Transverse colon (tissue), 4 donors: ENCODE results near the gene SLC45A2.

Source experiments
- POLR2AphosphoS5 ChIP-seq, 3 donors: sonication (generic); formaldehyde crosslinking; IDR thresholded peaks; one replicate each; pipeline ENCODE4 v1.6.1; 2016; ENCODE audit warnings: antibody characterized with exemption in 3 of 3
- TF ChIP-seq, protein P1 (sequence below), 5 experiments: fragments of 200-600 bp in 3 of 5; fragments of 450-650 bp in 2 of 5; sonication (generic) in 3 of 5; IDR thresholded peaks; 1 replicate in 2 of 5; 2 replicates in 3 of 5; pipeline ENCODE4 v1.5.1; 2016 to 2017; ENCODE audit warnings: antibody characterized with exemption in 5 of 5, inconsistent platforms in 3 of 5, mild to moderate bottlenecking in 2 of 5, moderate library complexity in 1 of 5

DNA sequence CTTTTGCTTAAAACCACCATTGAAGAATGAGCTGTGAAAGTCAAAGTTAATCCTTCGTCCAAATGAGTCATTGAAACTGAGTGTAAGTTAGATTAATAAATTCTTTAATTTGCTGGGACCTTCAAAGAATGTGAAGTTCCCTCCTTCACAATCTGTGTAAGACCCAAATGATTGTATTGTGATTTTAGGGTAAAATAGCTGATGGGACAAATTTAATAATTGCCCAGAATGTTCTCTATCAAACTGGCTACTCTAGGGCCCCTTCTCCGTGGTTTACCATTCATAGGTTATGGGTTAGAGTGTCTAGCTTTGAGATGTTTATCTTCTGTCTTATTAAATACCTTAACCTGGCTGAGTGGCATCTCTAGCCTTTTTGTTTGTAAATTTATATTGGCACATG, 46.6 kb upstream of the SLC45A2 start:
- TF ChIP-seq, protein P1, sequence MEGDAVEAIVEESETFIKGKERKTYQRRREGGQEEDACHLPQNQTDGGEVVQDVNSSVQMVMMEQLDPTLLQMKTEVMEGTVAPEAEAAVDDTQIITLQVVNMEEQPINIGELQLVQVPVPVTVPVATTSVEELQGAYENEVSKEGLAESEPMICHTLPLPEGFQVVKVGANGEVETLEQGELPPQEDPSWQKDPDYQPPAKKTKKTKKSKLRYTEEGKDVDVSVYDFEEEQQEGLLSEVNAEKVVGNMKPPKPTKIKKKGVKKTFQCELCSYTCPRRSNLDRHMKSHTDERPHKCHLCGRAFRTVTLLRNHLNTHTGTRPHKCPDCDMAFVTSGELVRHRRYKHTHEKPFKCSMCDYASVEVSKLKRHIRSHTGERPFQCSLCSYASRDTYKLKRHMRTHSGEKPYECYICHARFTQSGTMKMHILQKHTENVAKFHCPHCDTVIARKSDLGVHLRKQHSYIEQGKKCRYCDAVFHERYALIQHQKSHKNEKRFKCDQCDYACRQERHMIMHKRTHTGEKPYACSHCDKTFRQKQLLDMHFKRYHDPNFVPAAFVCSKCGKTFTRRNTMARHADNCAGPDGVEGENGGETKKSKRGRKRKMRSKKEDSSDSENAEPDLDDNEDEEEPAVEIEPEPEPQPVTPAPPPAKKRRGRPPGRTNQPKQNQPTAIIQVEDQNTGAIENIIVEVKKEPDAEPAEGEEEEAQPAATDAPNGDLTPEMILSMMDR (IDR thresholded peaks at IDR 0.05): no peak
- no peak for TF ChIP-seq POLR2AphosphoS5 (IDR thresholded peaks at IDR 0.05)
